GM12872 (cell line): ENCODE measurements around the gene TMEM258.
A peak's percentile ranks its signal among the peaks of the same experiment; 100 is the strongest.

Experiments used
- TF ChIP-seq, protein P1 (sequence below): IDR thresholded peaks from 3 replicates; pipeline ENCODE4 v1.5.1; 2011; ENCODE audit warnings: low read depth, mild to moderate bottlenecking, low read length, moderate library complexity; ENCODE audit not compliant: insufficient read depth

The TMEM258 gene

DNA sequence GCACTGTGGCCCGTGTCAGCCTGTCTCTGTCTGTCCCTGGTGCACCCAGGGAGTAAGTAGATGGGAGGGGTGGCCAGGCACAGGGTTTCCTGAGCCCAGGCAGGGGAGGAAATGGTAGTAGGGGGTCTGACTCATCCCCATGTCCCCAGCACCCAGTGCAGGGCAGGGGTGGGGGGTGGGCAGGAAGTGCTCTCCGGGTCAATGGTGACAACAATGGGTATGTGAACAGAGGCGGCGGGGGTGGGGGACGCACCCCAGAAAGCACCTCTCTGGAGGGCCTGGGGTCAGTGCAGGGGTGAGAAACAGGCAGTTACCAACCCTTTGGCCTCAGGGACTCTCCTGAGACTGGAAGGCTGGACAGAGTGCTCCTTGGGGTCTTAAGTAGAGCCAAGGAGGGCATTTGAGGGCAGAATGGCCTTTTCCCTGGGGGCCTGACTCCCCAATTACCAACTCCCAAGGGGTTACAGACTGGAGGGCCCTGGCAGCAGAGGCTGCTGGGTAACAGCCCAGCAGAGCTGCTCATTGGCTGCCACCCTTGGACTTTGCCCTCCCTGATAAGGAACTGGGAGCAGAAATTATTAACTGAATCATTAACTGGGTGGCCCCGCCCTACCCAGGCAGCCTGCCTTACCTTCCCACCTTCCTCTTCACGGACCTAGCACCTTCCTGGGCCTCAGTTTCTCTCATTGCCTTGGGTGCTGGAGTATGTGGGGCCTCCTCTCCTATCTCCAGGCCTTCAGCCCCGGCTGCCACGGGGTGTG is 35.8 kb downstream of the TMEM258 start:
- TF ChIP-seq, protein P1, sequence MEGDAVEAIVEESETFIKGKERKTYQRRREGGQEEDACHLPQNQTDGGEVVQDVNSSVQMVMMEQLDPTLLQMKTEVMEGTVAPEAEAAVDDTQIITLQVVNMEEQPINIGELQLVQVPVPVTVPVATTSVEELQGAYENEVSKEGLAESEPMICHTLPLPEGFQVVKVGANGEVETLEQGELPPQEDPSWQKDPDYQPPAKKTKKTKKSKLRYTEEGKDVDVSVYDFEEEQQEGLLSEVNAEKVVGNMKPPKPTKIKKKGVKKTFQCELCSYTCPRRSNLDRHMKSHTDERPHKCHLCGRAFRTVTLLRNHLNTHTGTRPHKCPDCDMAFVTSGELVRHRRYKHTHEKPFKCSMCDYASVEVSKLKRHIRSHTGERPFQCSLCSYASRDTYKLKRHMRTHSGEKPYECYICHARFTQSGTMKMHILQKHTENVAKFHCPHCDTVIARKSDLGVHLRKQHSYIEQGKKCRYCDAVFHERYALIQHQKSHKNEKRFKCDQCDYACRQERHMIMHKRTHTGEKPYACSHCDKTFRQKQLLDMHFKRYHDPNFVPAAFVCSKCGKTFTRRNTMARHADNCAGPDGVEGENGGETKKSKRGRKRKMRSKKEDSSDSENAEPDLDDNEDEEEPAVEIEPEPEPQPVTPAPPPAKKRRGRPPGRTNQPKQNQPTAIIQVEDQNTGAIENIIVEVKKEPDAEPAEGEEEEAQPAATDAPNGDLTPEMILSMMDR: no peak

DNA sequence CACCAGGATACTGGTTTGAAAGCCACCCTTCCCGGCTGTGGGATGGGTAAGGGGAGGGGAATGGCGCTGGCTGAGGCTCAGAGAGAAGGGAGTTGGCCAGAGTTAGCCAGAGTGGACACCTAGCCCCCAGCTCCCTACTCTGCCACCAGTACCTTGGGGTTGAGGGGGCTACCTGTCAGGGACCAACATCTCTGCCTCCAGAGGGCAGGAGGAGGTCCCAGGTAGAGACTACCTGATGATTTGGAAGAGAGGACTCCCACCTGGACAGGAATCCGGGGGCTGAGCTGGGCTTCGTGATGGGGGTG is 36.3 kb downstream of the TMEM258 start:
- TF ChIP-seq, protein P1: no peak

DNA sequence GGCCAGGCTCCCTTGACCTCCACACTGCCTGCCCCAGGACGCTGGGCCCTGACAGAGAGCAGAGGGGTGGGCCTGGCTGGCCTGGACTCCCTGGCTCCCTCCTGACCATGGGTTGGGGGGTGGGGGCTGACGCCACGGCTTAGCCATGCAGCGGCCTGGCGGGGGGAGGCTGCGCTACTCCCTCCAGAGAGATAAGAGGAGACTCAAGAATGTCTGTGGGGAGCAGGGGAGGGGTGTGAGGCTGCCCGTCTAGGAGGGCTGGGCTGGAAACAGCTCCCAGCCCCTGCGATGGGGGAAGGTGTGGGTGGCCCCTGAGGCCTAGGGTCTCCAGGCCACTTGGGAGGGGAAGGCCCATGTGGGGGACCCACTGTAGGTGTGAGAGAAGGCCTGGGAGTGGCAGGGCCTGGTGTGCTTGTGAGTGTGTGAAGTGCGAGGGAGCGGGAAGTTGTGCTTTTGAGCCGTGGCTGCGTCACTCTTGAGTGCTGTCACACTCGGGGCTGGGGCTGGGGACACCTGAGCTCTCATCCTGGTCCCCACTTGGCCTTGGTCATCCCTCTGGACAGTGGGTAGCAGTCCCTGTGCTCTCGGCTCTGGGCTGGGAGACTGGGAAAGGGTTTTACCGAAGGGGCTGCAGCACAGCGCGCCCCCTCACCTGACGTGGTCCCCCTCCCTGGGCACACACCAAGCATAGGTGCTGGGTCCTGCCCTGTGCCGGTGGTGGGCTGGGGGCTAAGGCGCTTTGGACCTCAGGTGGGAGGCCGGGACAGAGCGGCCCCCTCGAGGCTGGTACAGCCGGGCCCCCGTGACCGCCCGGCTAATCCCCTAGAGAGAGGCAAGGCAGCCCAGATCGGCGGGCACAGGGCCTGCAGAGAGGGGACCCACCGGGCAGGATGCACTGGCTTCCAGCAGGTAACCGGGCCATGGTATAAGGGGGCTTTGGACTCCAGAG is 37.6 kb downstream of the TMEM258 start:
- TF ChIP-seq, protein P1: no peak

DNA sequence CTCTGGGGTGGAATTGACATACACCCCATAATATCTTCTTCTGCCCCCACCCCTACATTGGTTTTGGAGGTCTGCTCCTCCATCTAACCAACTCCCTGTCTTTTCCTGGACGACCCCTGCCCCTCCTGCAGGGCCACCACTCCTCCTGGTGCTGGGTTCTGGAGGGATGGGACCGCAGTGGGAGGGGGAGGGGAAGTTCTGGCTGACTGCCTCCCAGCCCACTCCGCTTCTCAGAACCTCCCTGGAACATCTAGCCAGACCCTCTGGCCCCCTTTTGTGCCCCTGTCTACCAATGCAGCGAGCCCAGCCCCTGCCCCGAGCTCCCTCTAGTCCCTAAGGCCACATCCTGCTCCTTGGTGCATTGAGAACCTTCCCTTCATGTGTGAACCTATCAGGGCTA is 38.7 kb downstream of the TMEM258 start:
- TF ChIP-seq, protein P1: no peak

DNA sequence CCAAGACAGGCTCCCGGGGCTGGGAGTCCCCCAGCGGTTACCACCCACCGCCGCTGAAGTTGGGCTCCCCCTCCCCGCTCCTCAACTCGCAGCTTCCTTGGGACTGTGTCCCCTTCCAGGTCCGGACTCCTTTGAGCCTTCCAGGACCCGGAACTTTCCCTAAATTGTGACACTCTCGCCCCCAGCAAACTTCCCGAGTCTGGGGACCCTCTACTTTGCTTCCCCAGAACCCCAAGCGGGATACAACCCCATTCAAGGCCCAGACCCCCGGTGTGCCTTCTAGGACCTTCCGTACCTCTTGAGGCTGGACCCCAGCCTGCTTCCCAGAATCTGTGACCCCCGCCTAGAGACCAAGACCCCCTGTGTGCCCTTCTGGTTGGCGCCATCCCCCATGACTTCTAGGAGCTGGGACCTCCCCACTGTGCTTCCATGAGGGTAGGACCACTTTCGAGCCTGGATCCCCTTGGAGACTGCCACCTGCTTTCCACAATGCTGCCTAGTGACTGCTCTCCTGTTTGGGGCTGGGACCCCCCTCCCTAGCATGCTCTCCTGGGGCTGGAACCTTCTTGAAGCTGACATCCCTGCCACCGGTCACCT is 39.4 kb downstream of the TMEM258 start:
- TF ChIP-seq, protein P1: no peak

DNA sequence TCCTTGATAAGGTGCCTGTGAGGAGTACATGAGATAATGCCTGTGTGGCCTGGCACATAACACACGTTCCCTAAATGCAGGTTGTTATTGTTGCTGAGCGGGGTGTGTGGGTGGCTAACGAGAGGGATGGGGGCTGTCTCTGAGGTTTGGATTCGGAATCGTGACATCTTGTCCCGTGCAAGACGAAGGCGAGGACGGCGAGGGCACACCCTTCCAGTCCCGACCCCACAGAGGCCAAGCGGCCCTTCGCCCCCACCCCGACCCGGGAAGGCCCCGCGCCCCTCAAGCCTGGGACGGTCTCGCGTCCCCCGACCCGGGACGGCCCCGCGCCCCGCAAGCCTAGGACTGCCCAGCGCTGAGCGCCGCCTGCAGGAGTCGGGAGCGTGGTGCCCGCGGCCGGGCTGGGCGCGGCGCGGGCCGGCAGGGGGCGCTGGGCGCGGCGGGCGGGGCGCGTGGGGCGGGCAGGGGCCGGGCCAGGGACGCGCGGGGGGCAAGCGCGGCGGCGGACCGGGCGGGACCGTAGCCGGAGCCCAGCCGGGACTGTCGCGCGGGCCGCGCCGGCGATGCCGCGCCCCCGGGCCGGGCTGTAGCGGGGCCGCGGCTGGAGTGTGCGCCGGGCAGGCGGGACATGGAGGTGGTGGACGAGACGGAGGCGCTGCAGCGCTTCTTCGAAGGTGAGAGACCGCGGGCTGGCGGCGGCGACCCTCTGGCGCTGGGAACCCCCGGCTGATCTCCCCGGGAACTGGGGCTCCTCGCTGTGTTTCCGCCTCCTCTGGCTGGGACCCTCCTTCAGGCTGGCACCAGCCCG is 40.1 kb downstream of the TMEM258 start, which contains the start of gene MYRF:
MYRF (plus strand) TSS at position 520 of the 808 bp plus-strand sequence; CDS start at position 629, 109 bp downstream.
- TF ChIP-seq, protein P1: peak; percentile 60; the same call in 1 of the 3 replicates
